T-helper 2 cell treated with Interferon-gamma antibody and Interleukin-4, amounts not matched to agents 100 ng/mL and 5 ng/mL, for 36 hours (primary cell): Measurements from ENCODE around the gene HOMER2. TPM values are rescaled to one million over a fixed set of nuclear protein-coding genes. Genes with fewer than 3 reads are reported as not detected.
"Not testable (repeated sequence)": the region's sequence is repeated elsewhere in the genome, so short reads cannot be mapped to it uniquely, and the experiment has no call there.

ENCODE experiments used
- intact Hi-C: fragments of 100-400 bp; cut with micrococcal nuclease; formaldehyde crosslinking; loops from one replicate; pipeline ENCODE4 v1.15.1; 2023
- total RNA-seq: library from RNA; stranded (reverse); gene quantifications from 2 replicates; pipeline ENCODE4 v1.2.3, GENCODE V29; 2022

Gene HOMER2
- total RNA-seq, 1 donor from 2014 or later: 38.1 TPM

GRCh38 chr15:82838096-82838735, 114.3 kb downstream of the HOMER2 start:
- intact Hi-C loops: no loop called here

- intact Hi-C loops: no loop called here
Measured at GRCh38 chr15:82835391-82835917, 117.1 kb downstream of the HOMER2 start.

DNA sequence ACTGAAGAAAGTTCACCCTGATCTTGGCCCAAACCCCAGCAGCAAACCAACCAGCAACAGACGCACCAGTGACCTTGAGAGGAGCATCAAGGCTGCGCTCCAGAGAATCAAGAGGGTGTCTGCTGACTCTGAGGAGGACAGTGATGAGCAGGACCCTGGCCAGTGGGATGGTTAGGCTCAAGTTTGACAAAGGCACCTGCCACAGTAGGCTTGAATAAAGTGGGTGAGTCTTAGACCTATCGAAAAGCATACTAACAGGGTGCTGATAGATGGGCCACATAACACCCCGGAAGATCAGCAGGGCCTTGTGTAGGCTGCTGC, 119.2 kb downstream of the HOMER2 start:
- intact Hi-C loops: no loop called here

DNA sequence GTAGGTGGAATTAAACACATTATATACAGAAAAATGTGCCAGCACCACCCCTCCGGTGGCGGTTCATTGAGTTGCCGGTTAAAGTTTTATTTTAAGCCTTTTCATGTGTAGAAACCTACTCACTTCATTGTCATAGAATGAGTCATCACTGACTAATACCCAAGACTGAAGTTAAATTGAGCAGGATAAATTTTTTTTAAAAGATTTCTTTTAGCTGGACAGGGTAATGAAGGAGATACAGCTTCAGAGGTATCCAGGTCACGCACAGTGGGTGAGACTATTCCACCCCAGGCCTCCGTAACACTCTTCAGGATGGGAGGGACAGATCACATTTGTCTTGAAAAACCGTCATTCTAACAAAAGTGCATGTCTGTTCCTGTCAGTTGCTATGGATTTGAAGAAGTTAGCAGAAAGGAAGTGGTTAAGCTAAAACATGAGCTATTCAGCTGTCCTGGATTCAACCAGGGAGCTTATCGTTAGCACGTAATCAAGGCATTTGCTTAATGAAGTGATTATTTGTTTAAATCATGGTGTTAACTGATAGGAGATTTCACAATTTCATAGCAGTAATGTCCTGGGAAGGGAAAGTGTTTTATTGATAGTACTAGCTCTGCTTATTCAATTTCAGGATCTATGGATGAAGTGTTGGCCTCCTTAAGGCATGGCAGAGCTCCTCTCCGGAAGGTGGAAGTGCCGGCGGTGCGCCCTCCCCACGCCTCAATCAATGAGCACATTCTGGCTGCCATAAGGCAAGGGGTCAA, 119.7 kb downstream of the HOMER2 start:
- intact Hi-C loops: loop anchor here (1.0 kb wide), 1 partner anchor 21 kb away; no protein-coding TSS in a partner anchor

- intact Hi-C loops: loop anchor here (1.0 kb wide), 1 partner anchor 21 kb away; no protein-coding TSS in a partner anchor
Measured at GRCh38 chr15:82831894-82832600, 120.5 kb downstream of the HOMER2 start.

GRCh38 chr15:82830427-82831173, 121.9 kb downstream of the HOMER2 start:
- intact Hi-C loops: no loop called here

- intact Hi-C loops: no loop called here
Measured at GRCh38 chr15:82829234-82829633, 123.3 kb downstream of the HOMER2 start.

GRCh38 chr15:82828075-82828474, 124.4 kb downstream of the HOMER2 start:
- intact Hi-C loops: no loop called here

GRCh38 chr15:82823049-82823448, 129.5 kb downstream of the HOMER2 start:
- intact Hi-C loops: no loop called here

GRCh38 chr15:82821851-82822250, 130.7 kb downstream of the HOMER2 start:
- intact Hi-C loops: not testable (repeated sequence)

DNA sequence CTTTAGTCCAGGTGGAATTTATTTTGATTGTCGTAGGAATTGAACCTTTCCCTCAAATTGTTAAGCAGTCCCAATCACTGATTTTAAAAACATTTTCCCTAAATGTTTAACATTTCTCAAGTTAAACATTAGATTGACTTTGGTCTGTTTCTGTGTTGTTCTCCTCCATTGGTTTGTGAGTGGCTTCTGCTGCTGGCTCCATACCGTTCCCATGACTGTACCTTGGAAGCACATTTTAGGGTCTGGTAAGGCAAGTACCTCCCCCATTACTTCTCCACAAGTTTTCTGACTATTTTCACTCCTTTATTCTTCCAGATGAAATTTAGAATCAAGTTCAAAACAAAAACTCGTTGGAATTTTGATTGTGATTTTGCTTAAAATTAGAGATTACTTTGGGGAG, 131.1 kb downstream of the HOMER2 start:
- intact Hi-C loops: not testable (repeated sequence)

DNA sequence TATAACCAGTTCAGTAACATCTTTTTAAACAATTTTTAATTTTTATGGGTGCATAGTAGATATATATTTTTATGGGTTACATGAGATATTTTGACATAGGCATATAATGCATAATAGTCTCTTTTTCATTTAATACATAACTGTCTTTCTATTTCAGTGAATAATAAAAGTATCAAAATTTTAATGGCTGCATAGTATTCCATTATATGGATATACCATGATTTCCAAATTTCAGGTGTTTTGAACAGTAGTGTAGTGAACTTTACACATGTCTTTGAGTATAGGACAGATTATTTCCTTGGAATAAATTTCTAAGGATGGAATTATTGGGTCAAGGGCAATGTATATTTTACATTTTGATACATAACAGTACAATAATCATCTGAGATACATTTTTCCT, 132.4 kb downstream of the HOMER2 start:
- intact Hi-C loops: no loop called here

- intact Hi-C loops: loop anchor here (5.0 kb wide), 2 partner anchors 139 to 1521 kb away; partner anchors contain the start of gene HOMER2
Measured at GRCh38 chr15:82812994-82813393, 139.5 kb downstream of the HOMER2 start.

DNA sequence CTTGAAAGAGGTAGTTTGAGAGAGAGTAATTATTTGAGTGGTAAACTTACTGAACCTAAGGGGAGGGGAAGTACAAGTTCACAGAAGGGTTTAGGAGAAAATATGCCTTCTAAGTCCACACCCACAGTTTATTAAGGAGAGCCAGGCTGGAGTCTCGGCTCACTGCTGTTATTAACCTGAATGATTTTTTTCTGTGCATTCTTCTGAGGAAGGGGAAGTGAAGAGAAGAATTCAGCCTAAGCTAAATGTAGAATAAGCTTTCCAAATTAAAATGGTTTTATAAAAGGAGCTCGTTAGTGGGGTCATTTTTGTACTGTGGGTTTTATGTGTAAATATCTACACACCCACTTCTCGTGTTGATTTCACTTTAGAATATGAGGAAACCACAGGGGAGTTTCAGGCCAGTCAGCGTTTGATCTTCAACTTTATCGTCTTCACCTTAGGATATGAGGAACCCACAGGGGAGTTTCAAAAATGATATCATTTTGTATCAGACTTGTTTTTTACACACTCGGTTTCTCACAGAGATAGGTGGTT, 141.6 kb downstream of the HOMER2 start:
- intact Hi-C loops: loop anchor here (1.0 to 5.0 kb wide), 5 partner anchors 21 to 1519 kb away; partner anchors contain the start of genes HOMER2 and RAMAC

- intact Hi-C loops: loop anchor here (2.0 to 5.0 kb wide), 3 partner anchors 59 to 1518 kb away; partner anchors contain the start of gene HOMER2
Measured at GRCh38 chr15:82810061-82810889, 142.2 kb downstream of the HOMER2 start.

- intact Hi-C loops: loop anchor here (1.0 to 5.0 kb wide), 7 partner anchors 59 to 1517 kb away; partner anchors contain the start of genes AP3B2, BTBD1, C15orf40 and HOMER2
Measured at GRCh38 chr15:82809308-82810060, 143.0 kb downstream of the HOMER2 start, which contains the start of gene WHAMM. Gene WHAMM (plus strand): TSS chr15:82809628. CDS start chr15:82809727, 99 bp downstream.

GRCh38 chr15:82808634-82809041, 143.9 kb downstream of the HOMER2 start:
- intact Hi-C loops: loop anchor here (1.0 to 5.0 kb wide), 4 partner anchors 100 to 268 kb away; partner anchors contain the start of genes AP3B2, BTBD1, C15orf40 and RPS17

GRCh38 chr15:82807920-82808633, 144.4 kb downstream of the HOMER2 start:
- intact Hi-C loops: loop anchor here (2.0 to 5.0 kb wide), 2 partner anchors 99 to 259 kb away; partner anchors contain the start of genes AP3B2 and BTBD1
